ENCODE data around the gene ARRDC3.
"Not testable (repeated sequence)": the region's sequence is repeated elsewhere in the genome, so short reads cannot be mapped to it uniquely, and the experiment has no call there.

ARRDC3 gene

GRCh38 chr5:91397791-91398190 is 14.7 kb upstream of the ARRDC3 start:
- no peak overlapping the region for H2AFZ ChIP-seq (ENCODE audit: low read depth, low read length)
- H3K79me2 ChIP-seq (ENCODE audit: low read length): no peaks in the 10 kb centered on the region
- H3K36me3 ChIP-seq (replicated peaks; ENCODE audit: low read depth, low read length): no peaks in the 10 kb centered on the region
- no peaks in the 10 kb centered on the region for H3K9me3 ChIP-seq (ENCODE audit: insufficient read depth, low read length)
- H3K27me3 ChIP-seq (ENCODE audit: low read depth, low read length): no peaks in the 10 kb centered on the region
- H3K9ac ChIP-seq (ENCODE audit: low read length): no peak overlapping the region
- H3K27ac ChIP-seq (ENCODE audit: low read length): no peak overlapping the region
- no peaks in the 10 kb centered on the region for H4K20me1 ChIP-seq (ENCODE audit: insufficient read depth, low read length)
- TF ChIP-seq EZH2phosphoT487 (IDR thresholded peaks at IDR 0.05; ENCODE audit: low read depth) (no peak), CTCF (IDR thresholded peaks at IDR 0.05; ENCODE audit: low read depth, low read length) (no peak)
- peaks cover 6% of the 10 kb centered on the region; the same call in 1 of the 2 replicates for H3K4me1 ChIP-seq (ENCODE audit: low read length)
- no peak overlapping the region for H3K4me2 ChIP-seq (ENCODE audit: low read length)
- H3K4me3 ChIP-seq (ENCODE audit: low read length): no peak overlapping the region

- no peak overlapping the region for H3K4me2 ChIP-seq (ENCODE audit: low read length)
- no peak for TF ChIP-seq EZH2phosphoT487 (IDR thresholded peaks at IDR 0.05; ENCODE audit: low read depth)
- TF ChIP-seq CTCF (IDR thresholded peaks at IDR 0.05; ENCODE audit: low read depth, low read length): no peak
- no peak overlapping the region for H3K4me3 ChIP-seq (ENCODE audit: low read length)
- H3K27me3 ChIP-seq (ENCODE audit: low read depth, low read length): no peaks in the 10 kb centered on the region
- H3K9me3 ChIP-seq (ENCODE audit: insufficient read depth, low read length): no peaks in the 10 kb centered on the region
- H3K4me1 ChIP-seq (ENCODE audit: low read length): no peaks in the 10 kb centered on the region
- H3K9ac ChIP-seq (ENCODE audit: low read length): no peak overlapping the region
- no peaks in the 10 kb centered on the region for H4K20me1 ChIP-seq (ENCODE audit: insufficient read depth, low read length)
- no peaks in the 10 kb centered on the region for H3K36me3 ChIP-seq (replicated peaks; ENCODE audit: low read depth, low read length)
- H2AFZ ChIP-seq (ENCODE audit: low read depth, low read length): no peak overlapping the region
- no peaks in the 10 kb centered on the region for H3K79me2 ChIP-seq (ENCODE audit: low read length)
- no peak overlapping the region for H3K27ac ChIP-seq (ENCODE audit: low read length)
Observed at GRCh38 chr5:91390268-91390667, 7.2 kb upstream of the ARRDC3 start.

DNA sequence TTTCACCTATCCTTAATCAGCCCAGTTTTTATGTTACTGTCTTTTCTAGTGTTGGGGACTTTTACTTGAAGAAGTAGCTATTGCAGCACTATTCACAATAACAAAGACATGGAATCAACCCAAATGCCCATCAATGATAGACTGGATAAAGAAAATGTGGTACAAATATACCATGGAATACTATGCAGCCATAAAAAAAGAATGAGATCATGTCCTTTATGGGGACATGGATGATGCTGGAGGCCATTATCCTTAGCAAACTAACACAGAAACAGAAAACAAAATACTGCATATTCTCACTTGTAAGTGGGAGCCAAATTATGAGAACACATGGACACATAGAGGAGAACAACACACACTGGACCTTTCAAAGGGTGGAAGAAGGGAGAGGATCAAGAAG is 6.4 kb upstream of the ARRDC3 start:
- not testable (repeated sequence) for H3K9me3 ChIP-seq (ENCODE audit: insufficient read depth, low read length); H3K36me3 ChIP-seq (replicated peaks; ENCODE audit: low read depth, low read length); H3K4me3 ChIP-seq (ENCODE audit: low read length); H3K27me3 ChIP-seq (ENCODE audit: low read depth, low read length); H2AFZ ChIP-seq (ENCODE audit: low read depth, low read length); H3K79me2 ChIP-seq (ENCODE audit: low read length); H3K9ac ChIP-seq (ENCODE audit: low read length); H4K20me1 ChIP-seq (ENCODE audit: insufficient read depth, low read length); H3K4me1 ChIP-seq (ENCODE audit: low read length); H3K27ac ChIP-seq (ENCODE audit: low read length); H3K4me2 ChIP-seq (ENCODE audit: low read length)

DNA sequence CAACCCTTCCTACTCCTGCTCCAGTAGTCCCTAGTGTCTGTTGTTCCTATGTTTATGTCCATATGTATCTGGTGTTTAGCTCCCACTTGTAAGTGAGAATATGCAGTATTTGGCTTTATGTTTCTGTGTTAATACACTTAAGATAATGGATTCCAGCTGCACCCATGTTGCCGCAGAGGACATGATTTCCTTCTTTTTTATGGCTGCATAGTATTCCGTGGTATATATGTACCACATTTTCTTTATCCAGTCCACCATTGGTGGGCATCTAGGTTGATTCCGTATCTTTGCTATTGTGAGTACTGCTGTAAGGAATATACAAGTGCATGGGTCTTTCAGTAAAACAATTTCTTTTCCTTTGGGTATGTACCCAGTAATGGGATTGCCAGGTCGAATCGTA is 5.2 kb upstream of the ARRDC3 start:
- Histone ChIP-seq H3K79me2 (ENCODE audit: low read length) (no peaks in the 10 kb centered on the region), H3K9me3 (ENCODE audit: insufficient read depth, low read length) (no peaks in the 10 kb centered on the region), H3K4me2 (ENCODE audit: low read length) (no peak overlapping the region), H3K9ac (ENCODE audit: low read length) (no peak overlapping the region), H4K20me1 (ENCODE audit: insufficient read depth, low read length) (no peaks in the 10 kb centered on the region), H3K4me3 (ENCODE audit: low read length) (no peak overlapping the region), H3K36me3 (replicated peaks; ENCODE audit: low read depth, low read length) (no peaks in the 10 kb centered on the region), H3K27me3 (ENCODE audit: low read depth, low read length) (no peaks in the 10 kb centered on the region), H3K27ac (ENCODE audit: low read length) (no peak overlapping the region), H2AFZ (ENCODE audit: low read depth, low read length) (no peak overlapping the region), H3K4me1 (ENCODE audit: low read length) (peaks cover 5% of the 10 kb centered on the region)
- no peak for TF ChIP-seq EZH2phosphoT487 (IDR thresholded peaks at IDR 0.05; ENCODE audit: low read depth)
- no peak for TF ChIP-seq CTCF (IDR thresholded peaks at IDR 0.05; ENCODE audit: low read depth, low read length)

DNA sequence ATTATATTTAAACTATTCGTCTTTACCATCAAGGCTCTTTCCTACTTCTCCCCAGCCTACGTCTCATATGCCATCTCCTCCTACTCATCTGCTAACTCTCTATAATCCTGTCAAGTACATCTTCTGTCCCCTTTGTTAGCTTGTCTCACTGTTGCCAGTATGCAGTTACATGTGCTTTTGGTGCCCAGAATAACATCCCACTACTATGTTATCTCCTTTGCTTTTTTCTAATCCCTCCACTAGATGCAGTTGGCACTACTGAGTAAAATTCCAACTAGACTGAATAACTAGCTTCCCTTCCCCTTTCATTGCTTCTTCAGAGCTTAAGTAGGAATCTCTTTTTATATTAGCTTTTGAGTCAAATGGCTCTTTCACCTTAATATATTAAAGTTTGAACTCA is 3.0 kb upstream of the ARRDC3 start:
- H3K4me2 ChIP-seq (ENCODE audit: low read length): no peak overlapping the region
- peaks cover 2% of the 10 kb centered on the region for H3K36me3 ChIP-seq (replicated peaks; ENCODE audit: low read depth, low read length)
- no peaks in the 10 kb centered on the region for H4K20me1 ChIP-seq (ENCODE audit: insufficient read depth, low read length)
- no peak for TF ChIP-seq CTCF (IDR thresholded peaks at IDR 0.05; ENCODE audit: low read depth, low read length)
- TF ChIP-seq EZH2phosphoT487 (IDR thresholded peaks at IDR 0.05; ENCODE audit: low read depth): no peak
- no peak overlapping the region for H3K4me3 ChIP-seq (ENCODE audit: low read length)
- H3K27ac ChIP-seq (ENCODE audit: low read length): no peak overlapping the region
- peaks cover 5% of the 10 kb centered on the region for H3K4me1 ChIP-seq (ENCODE audit: low read length)
- H2AFZ ChIP-seq (ENCODE audit: low read depth, low read length): no peak overlapping the region
- no peaks in the 10 kb centered on the region for H3K27me3 ChIP-seq (ENCODE audit: low read depth, low read length)
- H3K9ac ChIP-seq (ENCODE audit: low read length): no peak overlapping the region
- H3K79me2 ChIP-seq (ENCODE audit: low read length): peaks cover 19% of the 10 kb centered on the region
- no peaks in the 10 kb centered on the region for H3K9me3 ChIP-seq (ENCODE audit: insufficient read depth, low read length)

DNA sequence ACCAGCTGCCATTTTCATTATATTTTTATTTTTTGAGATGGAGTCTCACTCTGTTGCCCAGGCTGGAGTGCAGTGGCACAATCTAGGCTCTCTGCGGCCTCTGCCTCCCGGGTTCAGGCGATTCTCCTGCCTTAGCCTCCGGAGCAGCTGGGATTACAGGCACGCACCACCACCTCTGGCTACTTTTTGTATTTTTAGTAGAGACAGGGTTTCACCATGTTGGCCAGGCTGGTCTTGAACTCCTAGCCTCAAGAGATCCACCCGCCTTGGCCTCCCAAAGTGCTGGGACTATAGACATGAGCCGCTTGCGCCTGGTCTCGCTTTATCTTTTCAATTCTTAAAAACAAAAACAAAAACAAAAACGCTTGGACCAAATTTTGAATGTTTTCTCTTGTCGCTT is 2.5 kb upstream of the ARRDC3 start:
- not testable (repeated sequence) for H3K36me3 ChIP-seq (replicated peaks; ENCODE audit: low read depth, low read length); H3K27me3 ChIP-seq (ENCODE audit: low read depth, low read length); H3K9ac ChIP-seq (ENCODE audit: low read length); H3K4me1 ChIP-seq (ENCODE audit: low read length); H3K4me3 ChIP-seq (ENCODE audit: low read length); H3K27ac ChIP-seq (ENCODE audit: low read length); H3K4me2 ChIP-seq (ENCODE audit: low read length); H4K20me1 ChIP-seq (ENCODE audit: insufficient read depth, low read length); H3K9me3 ChIP-seq (ENCODE audit: insufficient read depth, low read length); H2AFZ ChIP-seq (ENCODE audit: low read depth, low read length)
- peaks cover 23% of the 10 kb centered on the region for H3K79me2 ChIP-seq (ENCODE audit: low read length)

Data from OCI-LY3 (cell line).